Measurements from ENCODE around the gene ADAMTS20.
"Not testable (repeated sequence)": the region's sequence is repeated elsewhere in the genome, so short reads cannot be mapped to it uniquely, and the experiment has no call there.

The ADAMTS20 gene

DNA sequence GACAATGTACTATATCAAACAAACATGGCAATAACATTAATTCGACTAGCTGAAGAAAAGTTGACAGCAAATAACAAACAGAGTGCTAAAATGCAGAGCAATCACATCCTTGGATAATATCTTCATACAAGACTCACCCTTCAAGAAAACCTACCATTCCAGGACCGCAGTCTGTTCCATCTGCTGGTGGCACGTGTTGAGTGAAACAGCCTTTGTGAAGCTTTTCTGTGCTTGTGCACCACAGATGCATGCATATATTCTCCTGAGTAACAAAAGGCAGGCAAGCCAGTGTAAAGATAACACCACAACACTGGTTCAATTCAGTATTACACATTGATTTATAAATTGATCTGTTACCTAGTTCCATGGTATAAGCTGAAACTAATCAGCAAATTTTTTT lies 89.3 kb downstream of the ADAMTS20 start:
- no peak for DNase-seq

DNA sequence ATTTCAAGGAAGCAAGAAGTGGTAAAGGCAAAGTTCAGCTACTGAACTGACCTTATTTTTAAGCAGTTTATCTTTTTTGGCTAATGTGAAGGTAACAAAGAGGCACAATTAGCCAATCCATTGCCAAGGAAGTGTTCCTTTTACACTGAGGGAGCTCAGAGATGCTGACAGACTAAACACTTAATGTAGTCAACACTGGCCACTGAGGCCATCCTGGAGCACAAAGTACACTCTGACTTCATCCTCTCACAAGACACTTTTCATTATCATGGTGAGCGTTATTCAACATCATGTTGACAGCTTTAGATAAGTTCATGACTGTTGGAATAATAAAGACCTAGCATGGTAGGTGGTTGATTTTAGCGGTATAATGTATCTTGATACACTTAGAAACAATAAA lies 89.9 kb downstream of the ADAMTS20 start:
- DNase-seq = no peak

DNA sequence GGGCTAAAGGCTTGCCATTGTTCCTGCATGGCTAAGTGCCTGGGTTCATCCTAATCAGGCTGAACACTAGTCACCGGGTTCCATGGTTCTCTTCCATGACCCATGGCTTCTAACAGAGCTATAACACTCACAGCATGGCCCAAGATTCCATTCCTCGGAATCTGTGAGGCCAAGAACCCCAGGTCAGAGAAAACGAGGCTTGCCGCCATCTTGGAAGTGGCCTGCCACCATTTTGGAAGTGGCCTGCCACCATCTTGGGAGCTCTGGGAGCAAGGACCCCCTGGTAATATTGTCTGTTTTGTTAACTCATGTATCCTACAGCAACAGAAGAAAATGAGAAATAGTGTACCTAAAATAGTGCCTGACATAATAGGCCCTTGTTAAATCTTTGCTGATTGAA lies 92.7 kb downstream of the ADAMTS20 start:
- DNase-seq = no peak

DNA sequence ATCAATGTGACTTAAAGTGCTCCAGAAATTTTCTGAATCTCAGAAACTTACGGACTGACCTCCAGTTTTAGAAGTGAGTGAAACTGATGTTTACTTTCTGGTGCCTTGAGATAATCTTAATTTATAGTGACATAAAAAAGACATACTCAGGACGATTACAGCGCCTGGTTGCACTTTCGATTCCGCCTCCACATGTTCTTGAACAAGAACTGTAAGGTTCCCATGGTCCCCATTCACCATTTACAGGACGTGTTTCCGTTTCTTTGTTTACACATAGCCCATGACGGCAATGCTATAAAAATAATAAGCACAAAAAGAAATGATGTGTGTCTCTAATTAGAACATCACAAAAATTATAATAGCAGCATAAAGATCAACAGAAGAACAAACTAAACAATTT lies 98.2 kb downstream of the ADAMTS20 start:
- no peak for DNase-seq

DNA sequence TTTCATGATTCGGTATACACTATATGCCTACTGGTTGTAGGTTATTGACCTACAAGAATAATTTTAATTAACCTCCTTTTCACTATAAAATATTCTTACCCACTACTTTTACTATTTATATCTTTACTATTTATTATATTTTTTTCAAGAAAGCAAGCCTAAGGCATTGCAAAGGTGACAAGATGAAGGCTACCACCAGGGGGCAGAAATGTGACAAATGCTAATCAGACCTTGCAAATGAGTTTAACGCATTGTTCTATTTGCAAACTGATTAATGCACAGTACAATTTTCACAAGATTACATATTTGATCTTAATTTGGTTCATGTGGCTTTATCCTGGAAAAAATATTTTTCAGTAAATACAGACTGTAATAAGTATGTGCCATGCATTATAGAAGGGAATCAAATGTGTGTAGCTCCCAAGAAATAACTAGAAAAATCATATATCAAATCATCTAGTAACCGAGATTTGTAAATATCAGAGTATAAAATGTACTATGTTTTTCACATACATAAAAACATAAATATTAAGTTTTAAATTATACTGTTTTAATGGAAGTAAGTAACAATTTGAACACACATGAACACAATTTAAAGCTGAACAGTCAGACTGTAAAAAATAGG lies 107.0 kb downstream of the ADAMTS20 start:
- DNase-seq = peak; percentile 1 to 4 (median 2)

DNA sequence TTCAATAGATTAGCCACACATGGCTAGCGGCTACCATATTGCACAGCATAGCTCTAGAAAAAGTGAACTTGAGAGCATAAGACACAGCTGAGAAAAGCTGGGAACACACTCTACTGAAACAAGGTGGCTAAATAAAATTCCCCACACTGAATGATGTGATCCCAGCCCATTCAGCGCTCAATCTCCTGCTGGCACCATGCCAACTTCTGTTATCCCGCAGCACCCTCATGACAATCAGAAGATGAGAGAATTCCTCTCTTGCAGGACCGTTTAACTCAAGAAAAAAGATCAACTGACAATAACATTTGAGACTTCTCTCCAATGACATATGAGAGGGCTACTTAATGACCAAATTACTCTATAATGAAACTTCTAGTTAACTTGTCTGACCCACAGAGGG lies 115.4 kb downstream of the ADAMTS20 start:
- no peak for DNase-seq

DNA sequence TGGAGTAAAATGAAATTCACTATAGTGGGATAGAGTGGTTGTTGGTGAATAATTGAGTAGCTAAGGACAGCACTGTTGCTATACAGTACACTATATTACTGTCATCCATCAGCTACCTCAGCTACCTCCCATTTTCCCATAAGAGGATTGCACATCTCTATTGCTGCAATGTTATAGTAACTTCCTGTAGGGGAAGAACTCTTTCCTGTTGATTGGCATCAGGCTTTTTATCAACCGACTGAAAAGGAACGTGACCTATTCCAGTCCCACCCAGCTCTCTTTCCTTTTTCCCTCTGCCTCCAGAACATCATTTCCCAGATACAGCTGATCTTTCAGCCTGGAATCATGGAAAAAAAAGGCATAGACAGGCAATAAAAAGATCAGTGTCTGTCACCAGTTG lies 117.4 kb downstream of the ADAMTS20 start:
- no peak for DNase-seq

DNA sequence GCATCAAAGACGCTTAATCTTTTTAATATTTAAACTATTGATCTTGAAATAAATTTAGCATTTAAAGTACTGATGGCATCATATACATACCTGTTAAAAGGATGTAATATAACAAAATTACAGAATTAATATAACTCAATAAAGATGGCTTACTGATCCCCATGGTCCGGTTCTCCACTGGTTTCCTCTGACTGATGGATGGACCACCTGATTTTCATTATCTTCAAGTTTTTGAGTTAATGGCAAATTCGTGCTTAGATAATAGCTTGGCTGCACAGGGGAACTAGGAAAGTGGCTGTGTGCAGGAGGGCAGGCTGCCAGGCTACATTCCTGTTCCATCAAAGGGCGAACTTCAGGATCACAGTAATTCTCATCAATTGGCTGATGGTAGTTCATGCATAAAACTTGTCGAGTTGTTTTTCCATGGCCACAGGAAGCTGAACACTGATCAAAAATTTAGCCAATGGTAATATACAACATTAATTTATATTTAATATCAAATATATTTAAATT lies 123.9 kb downstream of the ADAMTS20 start:
- no peak for DNase-seq

DNA sequence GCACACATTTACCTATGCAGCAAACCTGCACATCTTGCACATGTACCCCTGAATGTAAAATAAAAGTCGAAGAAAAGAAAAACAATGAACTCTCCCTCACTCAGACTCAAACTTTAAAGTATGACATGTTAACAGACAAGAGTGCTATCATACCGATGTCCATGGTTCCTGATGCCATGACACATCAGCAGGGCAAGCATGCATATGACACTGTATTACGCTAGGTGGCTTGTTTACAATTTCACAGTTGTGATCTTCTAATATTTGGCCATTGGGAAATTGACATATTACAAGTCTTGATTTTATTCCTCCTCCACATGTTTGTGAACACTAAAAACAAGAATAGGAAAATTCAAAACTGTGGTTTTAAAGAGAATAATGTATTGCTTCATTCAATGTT lies 126.6 kb downstream of the ADAMTS20 start:
- no peak for DNase-seq

DNA sequence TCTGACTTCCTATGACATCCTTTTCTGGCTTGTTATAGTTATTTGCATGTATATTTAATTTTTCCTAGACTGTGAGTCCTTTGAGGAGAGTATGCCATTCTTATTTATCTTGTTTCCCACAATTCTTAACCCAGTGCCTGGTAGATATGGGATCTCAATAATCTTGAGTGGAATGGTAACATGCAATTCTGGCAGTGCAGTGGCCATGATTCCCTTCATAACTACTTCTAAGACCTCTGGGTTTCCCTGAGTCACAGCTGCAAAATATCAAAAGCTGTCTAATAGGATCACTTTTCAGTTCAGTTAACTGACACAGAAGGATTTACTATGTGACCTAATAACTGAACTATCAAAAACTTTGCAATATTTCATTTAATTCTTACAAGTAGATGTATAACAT lies 135.0 kb downstream of the ADAMTS20 start:
- DNase-seq = no peak

DNA sequence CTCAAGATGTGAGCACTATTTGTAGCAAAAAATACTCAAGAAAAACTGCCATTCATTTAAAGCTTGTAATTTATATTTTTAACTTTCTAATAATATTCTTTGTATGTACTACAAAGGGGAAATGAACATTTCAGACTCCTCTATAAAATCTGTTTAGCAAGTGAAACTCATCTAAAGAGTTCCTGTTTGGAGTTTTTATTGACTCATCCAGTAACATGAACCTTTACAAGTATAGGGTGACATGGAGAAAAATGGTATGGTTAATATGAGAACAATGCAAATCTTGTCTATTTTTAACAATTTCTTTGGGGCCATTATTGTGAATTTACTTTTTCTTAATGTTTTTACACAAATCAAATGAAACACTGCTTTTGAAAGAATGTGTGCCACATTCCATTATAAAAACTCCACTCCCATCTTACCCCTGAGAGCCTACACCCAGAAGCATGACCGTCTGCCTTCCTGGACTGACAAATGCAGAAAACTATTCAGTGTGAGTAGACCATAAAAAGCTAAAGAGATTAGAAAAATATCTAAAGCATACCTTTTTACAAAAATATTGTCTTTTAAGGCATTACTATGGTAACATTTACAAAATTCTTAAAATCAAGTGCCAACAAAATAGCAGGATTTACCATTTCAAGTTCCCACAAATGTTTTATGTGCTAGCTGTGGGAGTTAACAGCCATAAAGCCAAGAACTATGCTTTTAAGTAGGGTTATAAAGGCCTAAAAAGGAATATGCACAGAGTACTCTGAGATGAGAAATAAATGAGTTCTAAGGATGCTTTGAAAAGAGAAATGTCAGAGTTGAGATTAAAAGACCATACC lies 144.0 kb downstream of the ADAMTS20 start:
- no peak for DNase-seq

DNA sequence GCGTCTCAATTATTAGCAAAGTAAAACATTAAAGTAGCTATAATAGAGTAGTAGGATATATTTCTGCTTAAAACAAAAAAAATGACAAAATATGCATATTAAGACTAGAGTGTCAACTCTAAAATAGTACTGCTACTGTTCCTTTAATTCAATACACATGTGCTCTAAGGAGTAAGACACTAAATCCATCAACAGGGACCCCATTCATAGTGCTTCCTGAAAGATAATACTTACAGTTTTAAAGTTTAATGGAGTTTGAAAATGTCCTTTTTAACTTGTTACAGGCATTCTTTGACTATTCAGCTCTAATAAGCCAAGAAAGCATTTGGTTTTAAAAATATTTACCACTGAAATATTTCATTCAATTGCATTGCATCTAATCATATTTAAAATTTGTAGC lies 145.2 kb downstream of the ADAMTS20 start:
- no peak for DNase-seq

DNA sequence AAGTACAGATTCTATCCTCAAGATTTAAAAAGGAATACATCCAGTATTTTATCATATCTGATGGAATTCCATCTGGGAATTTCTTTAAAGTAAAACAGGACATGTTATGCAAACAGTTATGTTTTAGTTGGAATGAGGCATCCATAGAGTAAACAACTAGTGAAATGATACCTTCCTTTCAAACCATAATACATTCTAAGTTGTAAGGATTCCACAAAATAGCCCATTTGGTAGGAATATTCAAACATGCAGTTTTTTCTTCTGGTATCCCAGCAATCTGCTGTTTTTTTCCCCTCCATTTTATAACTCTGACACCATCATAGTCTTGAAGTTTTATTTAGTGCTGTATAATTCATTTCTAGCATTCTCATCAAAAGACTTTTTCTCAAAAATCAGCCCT lies 149.6 kb downstream of the ADAMTS20 start:
- no peak for DNase-seq

DNA sequence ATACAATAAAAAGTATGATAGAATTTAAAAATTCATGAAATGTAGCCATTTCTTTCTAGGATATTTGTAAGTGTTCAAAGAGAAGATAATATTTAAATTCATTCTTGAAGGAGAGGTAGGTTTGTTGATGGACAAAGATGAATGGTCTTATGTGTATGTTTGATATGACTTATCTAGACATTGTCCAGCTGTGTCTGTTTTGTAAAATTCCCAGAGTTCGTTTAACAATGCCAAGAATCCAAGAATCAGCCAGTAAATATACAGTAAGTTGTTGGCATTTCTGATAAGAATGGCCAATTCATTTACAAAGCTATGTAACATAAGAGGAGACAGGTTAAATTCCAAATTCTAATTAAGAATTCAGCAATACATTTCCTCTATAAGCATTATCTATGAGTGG lies 150.9 kb downstream of the ADAMTS20 start:
- DNase-seq = no peak

DNA sequence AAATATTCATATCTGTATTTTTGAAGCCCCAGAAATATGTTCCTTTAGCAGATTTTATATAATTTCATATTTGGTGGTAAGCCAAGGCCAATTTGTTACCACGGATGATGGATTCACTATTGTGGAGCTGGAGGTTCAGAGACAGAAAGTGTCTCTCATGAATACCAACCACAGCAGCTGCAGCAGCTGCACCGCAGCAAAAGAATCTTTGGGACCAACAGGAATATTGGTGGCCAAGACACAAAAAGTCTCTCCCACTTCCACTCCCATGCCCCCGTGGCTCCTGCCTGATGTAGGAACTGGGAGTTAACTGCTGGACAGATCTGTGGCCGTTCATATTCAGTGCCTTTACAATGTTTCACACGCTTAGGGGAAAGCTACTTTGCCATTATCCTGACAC lies 155.3 kb downstream of the ADAMTS20 start:
- DNase-seq = no peak

DNA sequence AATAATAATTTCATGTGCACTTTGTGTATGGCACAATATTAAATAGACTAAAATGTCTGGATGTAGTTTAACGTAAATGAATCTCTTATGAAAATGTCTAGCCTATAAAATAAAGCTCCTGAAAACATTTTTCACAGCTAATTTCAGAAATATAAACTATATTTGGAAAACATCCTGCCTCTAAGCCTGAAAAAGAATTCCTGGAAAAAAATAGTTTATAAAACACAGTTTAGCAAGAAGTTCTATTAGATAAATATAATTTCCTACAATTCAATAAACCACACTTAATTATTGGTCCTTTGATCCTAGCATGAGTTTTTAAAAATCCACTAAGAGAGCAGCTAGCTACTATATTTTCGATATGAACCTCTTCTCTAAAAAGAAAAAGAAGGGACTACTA lies 159.9 kb downstream of the ADAMTS20 start:
- no peak for DNase-seq

DNA sequence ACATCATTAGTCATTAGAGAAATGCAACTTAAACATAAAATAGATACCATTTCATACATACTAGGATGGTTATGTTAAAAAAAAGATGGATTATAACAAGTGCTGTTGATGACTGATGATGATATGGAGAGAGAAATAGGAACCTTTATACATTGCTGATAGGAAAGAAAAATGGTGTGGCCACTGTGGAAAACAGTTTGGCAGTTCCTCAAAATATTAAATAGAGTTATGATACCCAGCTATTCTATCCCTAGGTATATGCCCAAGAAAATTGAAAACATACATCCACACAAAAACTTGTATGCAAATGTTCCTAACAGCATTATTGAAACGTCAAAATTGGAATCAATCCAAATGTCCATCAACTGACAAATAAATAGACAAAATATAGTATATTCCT lies 170.1 kb downstream of the ADAMTS20 start:
- no peak for DNase-seq

DNA sequence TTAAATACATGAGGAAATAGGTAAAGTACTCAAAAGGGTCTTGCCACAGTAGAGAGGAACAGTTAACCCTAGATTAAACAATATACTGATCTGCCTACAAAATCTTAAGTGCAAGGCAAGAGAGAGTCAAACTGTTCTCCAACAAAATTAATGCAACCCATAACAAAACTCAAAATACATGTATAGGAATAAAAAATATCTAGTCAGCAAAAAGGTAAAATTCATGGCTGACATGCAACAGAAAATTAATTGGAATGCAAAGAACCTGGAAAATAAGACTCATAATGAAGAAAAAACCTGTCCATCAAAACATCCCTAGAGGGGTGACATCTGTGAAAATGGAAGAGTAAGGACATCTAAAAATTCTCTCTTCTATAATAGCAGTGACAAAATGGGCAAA lies 173.6 kb downstream of the ADAMTS20 start:
- DNase-seq = no peak

DNA sequence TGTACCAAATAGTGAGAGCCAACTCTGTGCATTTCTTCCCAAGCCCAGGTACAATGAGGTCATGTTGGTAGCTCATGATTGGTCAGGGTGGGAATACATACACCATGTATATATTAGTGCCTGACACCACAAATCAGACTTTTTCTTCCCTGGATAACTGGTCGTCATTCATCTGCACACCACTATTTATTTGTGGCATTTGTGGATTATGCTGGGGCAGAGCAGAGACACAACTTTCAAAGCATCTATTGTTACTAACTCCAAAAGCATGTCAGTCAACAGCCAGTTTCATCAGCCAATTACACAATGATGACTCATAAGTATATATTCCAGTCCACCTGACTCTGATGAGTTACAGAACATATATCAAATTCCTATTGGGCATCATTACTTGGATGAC lies 181.7 kb downstream of the ADAMTS20 start:
- DNase-seq = no peak

DNA sequence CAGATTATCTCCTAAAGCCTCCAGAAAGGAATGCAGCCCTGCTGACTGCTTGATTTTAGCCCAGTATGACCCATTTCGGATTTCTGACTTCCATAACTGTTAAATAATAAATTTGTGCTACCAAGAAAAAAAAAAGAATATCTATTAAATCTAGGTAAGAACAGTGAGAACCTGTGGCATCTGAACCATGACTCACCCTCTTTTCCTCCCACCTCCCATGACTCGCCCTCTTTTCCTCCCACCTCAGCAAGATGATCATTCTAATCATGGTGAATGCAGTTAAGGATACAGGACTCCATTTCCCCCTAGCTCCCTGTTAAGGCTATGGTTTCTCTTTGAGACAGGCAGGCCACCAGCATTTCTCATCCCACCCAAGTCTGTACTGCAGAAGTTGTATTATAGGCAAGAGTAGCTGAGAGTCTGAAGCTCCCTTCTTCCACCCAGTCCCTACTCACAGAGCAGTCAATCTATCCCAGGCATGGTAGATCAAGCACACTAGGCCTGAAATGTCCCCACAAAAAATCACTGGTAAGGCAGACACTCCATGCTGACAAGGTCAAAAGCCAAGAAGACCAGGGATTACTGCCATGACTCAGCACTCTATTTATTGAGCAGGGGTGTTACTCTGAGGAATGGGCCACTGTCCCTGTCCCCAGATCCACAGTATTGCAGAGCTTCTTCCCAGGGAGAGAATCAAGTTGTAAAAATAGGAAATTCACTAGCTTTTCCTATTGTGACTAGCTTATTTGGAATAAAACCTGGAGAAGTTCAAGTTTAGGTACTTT lies 188.9 kb downstream of the ADAMTS20 start:
- DNase-seq = no peak

DNA sequence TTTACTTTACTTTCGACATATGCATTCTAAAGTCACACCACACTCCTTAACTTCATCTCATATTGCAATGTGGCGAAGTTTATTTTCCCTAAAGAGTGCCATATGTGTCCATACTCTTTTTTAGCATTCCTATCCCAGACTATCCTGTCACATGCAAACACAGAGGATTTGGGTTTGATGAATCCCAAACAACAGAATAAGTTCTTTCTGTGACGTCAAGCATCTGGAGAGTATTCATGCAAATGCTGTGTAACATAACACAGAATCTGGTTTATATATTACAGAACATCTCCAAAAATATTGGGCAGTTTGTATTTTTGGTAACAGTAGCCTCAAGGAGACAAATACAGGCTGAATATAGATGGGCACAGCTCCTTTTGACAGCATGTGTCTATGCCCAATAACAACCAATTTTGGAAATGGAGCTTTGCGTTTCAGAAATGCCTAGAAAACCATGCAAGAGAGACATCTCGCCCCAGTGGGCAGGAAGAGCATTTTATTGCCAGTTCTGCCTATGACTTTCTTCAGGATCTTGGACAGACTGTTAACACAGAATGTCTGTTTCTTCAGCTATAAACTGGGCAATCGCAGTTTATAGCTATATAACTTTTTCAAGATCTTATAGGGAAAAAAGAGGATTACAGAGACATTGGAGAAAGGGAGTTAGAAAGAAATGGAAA lies 190.8 kb downstream of the ADAMTS20 start:
- DNase-seq = no peak

DNA sequence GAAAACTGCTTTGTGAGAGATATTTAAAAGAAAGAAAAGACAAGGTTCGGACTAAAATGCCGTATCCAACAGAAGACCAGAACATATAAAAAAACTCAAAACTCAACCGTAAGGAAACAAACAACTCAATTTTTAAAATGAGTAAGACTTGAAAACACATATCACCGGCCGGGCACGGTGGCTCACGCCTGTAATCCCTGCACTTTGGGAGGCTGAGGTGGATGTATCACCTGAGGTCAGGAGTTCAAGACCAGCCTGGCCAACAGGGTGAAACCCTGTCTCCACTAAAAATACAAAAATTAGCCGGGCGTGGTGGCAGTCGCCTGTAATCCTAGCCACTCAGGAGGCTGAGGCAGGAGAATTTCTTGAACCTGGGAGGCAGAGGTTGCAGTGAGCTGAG lies 192.0 kb downstream of the ADAMTS20 start:
- not testable (repeated sequence) for DNase-seq

DNA sequence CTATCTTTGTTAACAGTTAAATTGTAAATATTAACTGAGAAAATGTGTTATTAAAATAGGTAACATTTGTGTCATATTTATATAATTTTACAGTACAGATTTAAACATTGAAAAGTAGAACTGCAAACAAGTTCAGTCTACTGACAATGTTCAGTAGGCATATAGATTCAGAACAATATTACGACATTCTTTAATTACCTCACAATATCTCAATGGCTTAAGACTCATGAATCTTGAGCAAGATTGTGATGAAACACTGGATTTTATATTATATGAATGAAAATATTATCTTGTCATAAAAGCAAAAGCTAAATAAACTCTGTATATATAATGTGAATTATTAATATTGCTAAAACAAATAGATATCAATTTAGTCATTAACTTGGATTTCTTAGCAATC lies 194.9 kb downstream of the ADAMTS20 start:
- DNase-seq = no peak
